H9 (cell line): Measurements from ENCODE around the gene IGFL1. TPM values are rescaled to one million over a fixed set of nuclear protein-coding genes. Genes with fewer than 3 reads are reported as not detected.

ENCODE experiments used
- DNase-seq: peaks from one replicate; pipeline ENCODE4 v3.0.0-alpha.2; 2017
- H2AFZ ChIP-seq: one replicate; pipeline ENCODE4 v1.6.1; 2013; ENCODE audit warnings: mild to moderate bottlenecking, low read length, control low read depth, moderate library complexity
- H2AK5ac ChIP-seq: 2 replicates; pipeline ENCODE4 v1.6.1; 2013; ENCODE audit warnings: low read length, control low read depth, mixed read lengths; ENCODE audit not compliant: insufficient read length
- H2BK120ac ChIP-seq: one replicate; pipeline ENCODE4 v1.6.1; 2013; ENCODE audit warnings: low read depth, mild to moderate bottlenecking, low read length, control low read depth, inconsistent platforms; ENCODE audit not compliant: poor library complexity, severe bottlenecking
- H2BK12ac ChIP-seq: 2 replicates; pipeline ENCODE4 v1.6.1; 2013; ENCODE audit warnings: low read length, control low read depth, mixed read lengths, low read depth; ENCODE audit not compliant: insufficient read length
- H2BK15ac ChIP-seq: 2 replicates; pipeline ENCODE4 v1.6.1; 2013; ENCODE audit warnings: low read depth, low read length, control low read depth
- H2BK20ac ChIP-seq: one replicate; pipeline ENCODE4 v1.6.1; 2013; ENCODE audit warnings: low read depth, mild to moderate bottlenecking, low read length, control low read depth, inconsistent platforms; ENCODE audit not compliant: poor library complexity, severe bottlenecking
- H2BK5ac ChIP-seq: 2 replicates; pipeline ENCODE4 v1.6.1; 2013; ENCODE audit warnings: low read length, control low read depth, mixed read lengths; ENCODE audit not compliant: insufficient read length
- H3K14ac ChIP-seq: 2 replicates; pipeline ENCODE4 v1.6.1; 2013; ENCODE audit warnings: low read length, control low read depth; ENCODE audit not compliant: insufficient read depth
- H3K18ac ChIP-seq: 2 replicates; pipeline ENCODE4 v1.6.1; 2013; ENCODE audit warnings: low read depth, mild to moderate bottlenecking, mixed read lengths, low read length, control low read depth; ENCODE audit not compliant: insufficient read length
- H3K23ac ChIP-seq: 2 replicates; pipeline ENCODE4 v1.6.1; 2013; ENCODE audit warnings: low read length, control low read depth, mixed read lengths, low read depth; ENCODE audit not compliant: insufficient read length
- H3K23me2 ChIP-seq: 2 replicates; pipeline ENCODE4 v1.6.1; 2013; ENCODE audit warnings: low read depth, mild to moderate bottlenecking, mixed read lengths, low read length, control low read depth; ENCODE audit not compliant: insufficient read length, poor library complexity, severe bottlenecking
- H3K27ac ChIP-seq: 2 replicates; pipeline ENCODE4 v1.5.1; 2013; ENCODE audit warnings: low read length, control low read depth, mixed read lengths, low read depth; ENCODE audit not compliant: insufficient read length
- H3K27me3 ChIP-seq: 2 replicates; pipeline ENCODE4 v1.6.1; 2013; ENCODE audit warnings: low read length, control low read depth, inconsistent platforms; ENCODE audit not compliant: insufficient read depth
- H3K4ac ChIP-seq: 2 replicates; pipeline ENCODE4 v1.6.1; 2013; ENCODE audit warnings: low read depth, mild to moderate bottlenecking, control low read depth, inconsistent platforms, low read length, moderate library complexity
- H3K4me1 ChIP-seq: 2 replicates; pipeline ENCODE4 v1.6.1; 2013; ENCODE audit warnings: low read length, control low read depth, inconsistent platforms; ENCODE audit not compliant: insufficient read depth
- H3K4me2 ChIP-seq: 2 replicates; pipeline ENCODE4 v1.6.1; 2013; ENCODE audit warnings: low read length, control low read depth, mixed read lengths; ENCODE audit not compliant: insufficient read length, insufficient read depth
- H3K56ac ChIP-seq: 2 replicates; pipeline ENCODE4 v1.6.1; 2013; ENCODE audit warnings: low read depth, mild to moderate bottlenecking, mixed read lengths, low read length, control low read depth; ENCODE audit not compliant: insufficient read length
- H3K79me1 ChIP-seq: 2 replicates; pipeline ENCODE4 v1.6.1; 2013; ENCODE audit warnings: low read depth, mild to moderate bottlenecking, moderate library complexity, low read length, control low read depth, inconsistent platforms; ENCODE audit not compliant: insufficient read depth, poor library complexity, severe bottlenecking
- H3K79me2 ChIP-seq: 2 replicates; pipeline ENCODE4 v1.6.1; 2013; ENCODE audit warnings: low read length, control low read depth, inconsistent platforms; ENCODE audit not compliant: insufficient read depth
- H3K9ac ChIP-seq: 2 replicates; pipeline ENCODE4 v1.6.1; 2013; ENCODE audit warnings: low read length, control low read depth, mixed read lengths; ENCODE audit not compliant: insufficient read length; ENCODE audit errors: extremely low read depth
- H3K9me3 ChIP-seq: one replicate; pipeline ENCODE4 v1.6.1; 2013; ENCODE audit warnings: low read depth, low read length, inconsistent platforms; ENCODE audit not compliant: control insufficient read depth
- H3T11ph ChIP-seq: one replicate; pipeline ENCODE4 v1.6.1; 2013; ENCODE audit warnings: mild to moderate bottlenecking, low read length, control low read depth, inconsistent platforms
- H4K20me1 ChIP-seq: one replicate; pipeline ENCODE4 v1.6.1; 2013; ENCODE audit not compliant: control insufficient read depth, insufficient read length, insufficient read depth
- H4K5ac ChIP-seq: 2 replicates; pipeline ENCODE4 v1.6.1; 2013; ENCODE audit warnings: low read depth, mild to moderate bottlenecking, mixed read lengths, low read length, control low read depth; ENCODE audit not compliant: insufficient read length
- H4K8ac ChIP-seq: replicated peaks from 2 replicates; pipeline ENCODE4 v1.6.1; 2013; ENCODE audit warnings: low read length, control low read depth, mixed read lengths, low read depth; ENCODE audit not compliant: insufficient read length
- H4K91ac ChIP-seq: 2 replicates; pipeline ENCODE4 v1.6.1; 2013; ENCODE audit warnings: low read depth, mild to moderate bottlenecking, moderate library complexity, mixed read lengths, low read length, control low read depth; ENCODE audit not compliant: insufficient read length
- H3K27ac Mint-ChIP-seq, 3 experiments: 2 replicates in 2 of 3; 3 replicates in 1 of 3; pipeline ENCODE4 v1.8.0; 2020 to 2021; ENCODE audit warnings: mixed read lengths in 3 of 3, mild to moderate bottlenecking in 1 of 3, moderate library complexity in 1 of 3
- H3K27me3 Mint-ChIP-seq: 2 replicates; pipeline ENCODE4 v1.8.0; 2021; ENCODE audit warnings: low read depth, mild to moderate bottlenecking, moderate library complexity, mixed read lengths
- H3K36me3 Mint-ChIP-seq, 3 experiments: 2 replicates in 2 of 3; 3 replicates in 1 of 3; pipeline ENCODE4 v1.8.0; 2020 to 2021; ENCODE audit warnings: low read depth in 3 of 3, mixed read lengths in 3 of 3; ENCODE audit not compliant: insufficient read depth in 1 of 3
- H3K4me1 Mint-ChIP-seq, 2 experiments: 2 replicates each; pipeline ENCODE4 v1.8.0; 2020; ENCODE audit warnings: mixed read lengths in 2 of 2
- H3K4me3 Mint-ChIP-seq, 2 experiments: 2 replicates in 1 of 2; 3 replicates in 1 of 2; pipeline ENCODE4 v1.8.0; 2020 to 2021; ENCODE audit warnings: mild to moderate bottlenecking in 2 of 2, mixed read lengths in 2 of 2, moderate library complexity in 1 of 2
- H3K9me3 Mint-ChIP-seq, 2 experiments: 2 replicates in 1 of 2; 3 replicates in 1 of 2; pipeline ENCODE4 v1.8.0; 2020; ENCODE audit warnings: mild to moderate bottlenecking in 2 of 2, mixed read lengths in 2 of 2, moderate library complexity in 1 of 2
- WGBS: extraction: QIAGEN DNeasy Blood & Tissue Kit; methylation state at CpG from one replicate; pipeline ENCODE4 v1.1.7; 2013; ENCODE audit warnings: missing lambda C conversion rate, low lambda C conversion rate, mixed read lengths; ENCODE audit not compliant: insufficient read length; ENCODE audit errors: extremely low coverage; 5-methylcytosine and 5-hydroxymethylcytosine counted together
- total RNA-seq: library from RNA; stranded (reverse); gene quantifications from 2 replicates; pipeline ENCODE4 v1.2.1, GENCODE V29; 2021
- TF ChIP-seq, protein P1 (sequence below): fragments of 200-600 bp; sonication (generic); conservative IDR thresholded peaks from 3 replicates; pipeline ENCODE4 v1.8.0; 2021; ENCODE audit warnings: antibody characterized with exemption, mild to moderate bottlenecking

The IGFL1 gene
- total RNA-seq, 1 experiment from 2014 or later = not detected

DNA sequence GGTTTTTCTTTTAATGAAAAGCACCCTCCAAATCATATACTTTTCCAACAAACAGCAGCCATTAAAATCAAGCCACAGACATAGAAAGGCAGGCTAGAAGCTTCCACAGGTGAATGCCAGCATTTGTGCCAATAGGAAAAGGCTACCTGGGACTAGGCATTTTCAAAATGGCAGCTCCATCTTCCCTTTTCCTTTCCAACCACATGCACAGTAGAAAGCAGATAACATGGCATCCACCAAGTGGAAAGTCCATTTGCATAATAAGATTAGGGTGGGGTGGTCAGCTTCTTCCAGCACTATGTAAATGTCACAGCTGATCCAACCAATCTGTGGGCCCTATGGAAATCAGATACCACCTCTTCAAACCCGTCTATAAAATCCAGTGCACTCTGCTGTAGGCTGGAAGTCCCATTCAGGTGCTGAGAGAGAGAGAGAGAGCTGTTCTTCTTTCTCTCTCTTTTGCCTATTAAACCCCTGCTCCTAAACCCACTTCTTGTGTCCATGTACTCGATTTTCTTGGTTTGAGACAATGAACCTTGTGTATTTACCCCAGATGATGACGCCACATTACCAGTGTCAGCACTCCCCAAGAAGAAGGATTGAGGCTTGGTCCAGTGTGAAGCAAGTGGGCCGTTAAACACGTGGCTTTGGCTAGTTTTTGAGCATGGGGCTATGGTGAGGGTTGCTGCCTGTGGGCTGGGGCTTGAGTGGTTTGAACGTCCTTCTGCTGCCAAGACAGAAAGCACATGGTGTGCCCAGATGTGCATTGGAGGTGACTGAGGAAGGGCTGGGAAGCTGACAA, 24.2 kb upstream of the IGFL1 start:
- H2BK12ac ChIP-seq = no peak overlapping the region
- no peak overlapping the region for H2BK120ac ChIP-seq
- H3K79me1 ChIP-seq = no peaks in the 10 kb centered on the region
- TF ChIP-seq, protein P1, sequence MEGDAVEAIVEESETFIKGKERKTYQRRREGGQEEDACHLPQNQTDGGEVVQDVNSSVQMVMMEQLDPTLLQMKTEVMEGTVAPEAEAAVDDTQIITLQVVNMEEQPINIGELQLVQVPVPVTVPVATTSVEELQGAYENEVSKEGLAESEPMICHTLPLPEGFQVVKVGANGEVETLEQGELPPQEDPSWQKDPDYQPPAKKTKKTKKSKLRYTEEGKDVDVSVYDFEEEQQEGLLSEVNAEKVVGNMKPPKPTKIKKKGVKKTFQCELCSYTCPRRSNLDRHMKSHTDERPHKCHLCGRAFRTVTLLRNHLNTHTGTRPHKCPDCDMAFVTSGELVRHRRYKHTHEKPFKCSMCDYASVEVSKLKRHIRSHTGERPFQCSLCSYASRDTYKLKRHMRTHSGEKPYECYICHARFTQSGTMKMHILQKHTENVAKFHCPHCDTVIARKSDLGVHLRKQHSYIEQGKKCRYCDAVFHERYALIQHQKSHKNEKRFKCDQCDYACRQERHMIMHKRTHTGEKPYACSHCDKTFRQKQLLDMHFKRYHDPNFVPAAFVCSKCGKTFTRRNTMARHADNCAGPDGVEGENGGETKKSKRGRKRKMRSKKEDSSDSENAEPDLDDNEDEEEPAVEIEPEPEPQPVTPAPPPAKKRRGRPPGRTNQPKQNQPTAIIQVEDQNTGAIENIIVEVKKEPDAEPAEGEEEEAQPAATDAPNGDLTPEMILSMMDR = no peak
- H3K27ac Mint-ChIP-seq = no peak overlapping the region
- peaks cover 0 to 4% of the 10 kb centered on the region in 2 experiments; a peak in 2 of 4 replicates for H3K4me1 Mint-ChIP-seq
- H2AFZ ChIP-seq = no peak overlapping the region
- H3K23ac ChIP-seq = no peak overlapping the region
- no peak overlapping the region for H3K4me2 ChIP-seq
- no peak overlapping the region for H4K8ac ChIP-seq
- H3K4me1 ChIP-seq = no peaks in the 10 kb centered on the region
- no peak for DNase-seq
- no peaks in the 10 kb centered on the region for H3K79me2 ChIP-seq
- no peak overlapping the region for H3K9ac ChIP-seq
- no peaks in the 10 kb centered on the region for H3K27me3 ChIP-seq
- no peaks in the 10 kb centered on the region for H4K20me1 ChIP-seq
- no peaks in the 10 kb centered on the region for H3K23me2 ChIP-seq
- no peak overlapping the region for H2BK20ac ChIP-seq
- H3T11ph ChIP-seq = no peak overlapping the region
- no peak overlapping the region for H3K14ac ChIP-seq
- H2BK5ac ChIP-seq = no peak overlapping the region
- H3K27ac ChIP-seq = no peak overlapping the region
- no peak overlapping the region for H4K5ac ChIP-seq
- WGBS = no CpG with 5 or more reads among the region's 6 CpGs
- H4K91ac ChIP-seq = no peak overlapping the region
- H3K27me3 Mint-ChIP-seq = peaks cover 23% of the 10 kb centered on the region
- H3K36me3 Mint-ChIP-seq = peaks cover 0 to 9% (median 0%) of the 10 kb centered on the region in 3 experiments; a peak in 5 of 7 replicates
- no peak overlapping the region for H3K18ac ChIP-seq
- H3K4me3 Mint-ChIP-seq = no peak overlapping the region
- no peak overlapping the region for H3K56ac ChIP-seq
- peaks cover 5% of the 10 kb centered on the region for H3K9me3 ChIP-seq
- no peak overlapping the region for H2BK15ac ChIP-seq
- H3K9me3 Mint-ChIP-seq = peaks cover 14 to 23% of the 10 kb centered on the region in 2 experiments
- H2AK5ac ChIP-seq = no peak overlapping the region
- no peak overlapping the region for H3K4ac ChIP-seq
